HCT116 (cell line): ENCODE data around the gene RRAGB. TPM values are rescaled to one million over a fixed set of nuclear protein-coding genes. Genes with fewer than 3 reads are reported as not detected.

Experiments used
- ATAC-seq: fragments of 200-7000 bp; cut with Tn5 transposase; 2 replicates; pipeline ENCODE4 v1.9.1; 2020; ENCODE audit warnings: mild to moderate bottlenecking, moderate library complexity
- BruUV-seq: library from RNA; stranded (reverse); fragments of 400-500 nt; replicated peaks from 2 replicates; lab custom pipeline; 2021; lab: Mats Ljungman, UMichigan
- CTCF ChIA-PET: fragments of 300-600 bp; sonication (Branson Sonifier 250); formaldehyde crosslinking; loops from one replicate; lab custom pipeline; 2021; ENCODE audit warnings: antibody characterized with exemption; lab: Charles Lee
- POLR2A ChIA-PET: fragments of 300-600, 350-600 bp; sonication (Branson Sonifier 250); formaldehyde crosslinking; loops from one replicate; lab custom pipeline; 2021; ENCODE audit warnings: antibody characterized with exemption; lab: Charles Lee
- RAD21 ChIA-PET, 2 experiments: fragments of 300-600 bp; sonication (Branson Sonifier 250); formaldehyde crosslinking; loops; one replicate each; lab custom pipeline; 2023; ENCODE audit warnings: low total read pairs in 2 of 2; ENCODE audit not compliant: uncharacterized antibody in 2 of 2, unreplicated experiment in 2 of 2, low non-redundant PET in 1 of 2; lab: Charles Lee
- DNase-seq: peaks from one replicate; pipeline ENCODE4 v3.0.0-alpha.2; 2010; ENCODE audit warnings: low read depth, low spot score
- H2AFZ ChIP-seq: fragments of 200-600 bp; shearing (Covaris generic), sonication (generic); 2 replicates; pipeline ENCODE4 v1.6.1; 2017; ENCODE audit warnings: low read depth, mixed run types, mixed read lengths, antibody characterized with exemption, low read length; ENCODE audit not compliant: poor library complexity, severe bottlenecking
- H3K27ac ChIP-seq: 2 replicates; pipeline ENCODE4 v1.5.1; 2012; ENCODE audit warnings: low read depth, low read length
- H3K27me3 ChIP-seq: fragments of 200-600 bp; sonication (generic); 2 replicates; pipeline ENCODE4 v1.6.1; 2016; ENCODE audit warnings: mixed run types, low read length, mixed read lengths; ENCODE audit not compliant: insufficient read depth
- H3K36me3 ChIP-seq, 2 experiments: fragments of 200-500 bp in 1 of 2; fragments of 200-600 bp in 1 of 2; sonication (Bioruptor generic) in 1 of 2; sonication (generic) in 1 of 2; 2 replicates each; pipeline versions ENCODE4 v1.5.1 to v1.6.1; 2014 to 2016; ENCODE audit warnings: low read length in 2 of 2, inconsistent platforms in 1 of 2, mixed read lengths in 1 of 2, mixed run types in 1 of 2; ENCODE audit not compliant: insufficient read depth in 2 of 2, control insufficient read depth in 1 of 2
- H3K4me1 ChIP-seq, 2 experiments: fragments of 200-600 bp in 1 of 2; sonication (generic) in 1 of 2; 2 replicates each; pipeline versions ENCODE4 v1.5.1 to v1.6.1; 2012 to 2017; ENCODE audit warnings: low read length in 2 of 2, inconsistent platforms in 1 of 2, mild to moderate bottlenecking in 1 of 2, mixed read lengths in 1 of 2, mixed run types in 1 of 2, moderate library complexity in 1 of 2; ENCODE audit not compliant: insufficient read depth in 2 of 2, control insufficient read depth in 1 of 2
- H3K4me2 ChIP-seq: fragments of 200-600 bp; sonication (generic); 2 replicates; pipeline ENCODE4 v1.6.1; 2017; ENCODE audit warnings: mixed run types, low read length, mixed read lengths
- H3K4me3 ChIP-seq, 2 experiments: fragments of 200-600 bp in 1 of 2; sonication (generic) in 1 of 2; replicated peaks in 1 of 2; 2 replicates each; pipeline ENCODE4 v1.5.1; 2011 to 2016; ENCODE audit warnings: low read length in 2 of 2, control low read depth in 1 of 2, low read depth in 1 of 2, mild to moderate bottlenecking in 1 of 2, mixed read lengths in 1 of 2, mixed run types in 1 of 2
- H3K79me2 ChIP-seq: fragments of 200-600 bp; sonication (generic); 2 replicates; pipeline ENCODE4 v1.6.1; 2017; ENCODE audit warnings: mild to moderate bottlenecking, mixed run types, low read length, moderate library complexity, mixed read lengths; ENCODE audit not compliant: insufficient read depth
- H3K9ac ChIP-seq: fragments of 200-600 bp; sonication (generic); 2 replicates; pipeline ENCODE4 v1.6.1; 2016; ENCODE audit warnings: low read length, mixed read lengths
- H3K9me2 ChIP-seq: fragments of 200-600 bp; sonication (generic), shearing (Covaris generic); 2 replicates; pipeline ENCODE4 v1.6.1; 2017; ENCODE audit warnings: mixed run types, mild to moderate bottlenecking, moderate library complexity; ENCODE audit not compliant: insufficient read depth
- H3K9me3 ChIP-seq, 2 experiments: fragments of 200-500 bp in 1 of 2; fragments of 200-600 bp in 1 of 2; sonication (Bioruptor generic) in 1 of 2; sonication (generic) in 1 of 2; 2 replicates each; pipeline ENCODE4 v1.6.1; 2014 to 2017; ENCODE audit warnings: low read length in 2 of 2, mixed read lengths in 2 of 2, inconsistent platforms in 1 of 2, low read depth in 1 of 2, mild to moderate bottlenecking in 1 of 2, mixed run types in 1 of 2, moderate library complexity in 1 of 2; ENCODE audit not compliant: control insufficient read depth in 1 of 2, insufficient read depth in 1 of 2
- H4K20me1 ChIP-seq: fragments of 200-600 bp; sonication (generic), shearing (Covaris generic); 2 replicates; pipeline ENCODE4 v1.6.1; 2017; ENCODE audit warnings: mixed run types, mild to moderate bottlenecking, moderate library complexity; ENCODE audit not compliant: insufficient read depth
- CBX3 ChIP-seq: IDR thresholded peaks from 2 replicates; pipeline ENCODE4 v1.6.1; 2012; ENCODE audit warnings: low read depth
- CEBPB ChIP-seq: IDR thresholded peaks from 2 replicates; pipeline ENCODE4 v1.6.1; 2012; ENCODE audit warnings: low read depth
- EGR1 ChIP-seq: IDR thresholded peaks from 2 replicates; pipeline ENCODE4 v1.6.1; 2012; ENCODE audit warnings: low read depth
- ELF1 ChIP-seq: IDR thresholded peaks from 2 replicates; pipeline ENCODE4 v1.6.1; 2012; ENCODE audit warnings: low read depth, borderline replicate concordance
- EZH2 ChIP-seq: fragments of 200-600 bp; sonication (generic); IDR thresholded peaks from 2 replicates; pipeline ENCODE4 v1.6.1; 2017; ENCODE audit warnings: antibody characterized with exemption, mixed run types
- EZH2phosphoT487 ChIP-seq: fragments of 200-600 bp; IDR thresholded peaks from 2 replicates; pipeline ENCODE4 v1.6.1; 2018; ENCODE audit warnings: antibody characterized with exemption, borderline replicate concordance
- JUND ChIP-seq: IDR thresholded peaks from 2 replicates; pipeline ENCODE4 v1.6.1; 2012
- POLR2A ChIP-seq: IDR thresholded peaks from 2 replicates; pipeline ENCODE4 v1.7.0; 2011; ENCODE audit warnings: borderline replicate concordance; ENCODE audit not compliant: insufficient read depth, insufficient read length; ENCODE audit errors: extremely low read depth
- POLR2AphosphoS5 ChIP-seq: IDR thresholded peaks from 2 replicates; pipeline ENCODE4 v1.6.1; 2011; ENCODE audit warnings: mild to moderate bottlenecking, low read depth, low read length, moderate library complexity
- RAD21 ChIP-seq: IDR thresholded peaks from 2 replicates; pipeline ENCODE4 v1.6.1; 2012; ENCODE audit warnings: low read depth, mild to moderate bottlenecking
- REST ChIP-seq: IDR thresholded peaks from 2 replicates; pipeline ENCODE4 v1.6.1; 2012; ENCODE audit warnings: low read depth
- SP1 ChIP-seq: IDR thresholded peaks from 2 replicates; pipeline ENCODE4 v1.6.1; 2012; ENCODE audit warnings: low read depth
- SRF ChIP-seq: IDR thresholded peaks from 2 replicates; pipeline ENCODE4 v1.6.1; 2012; ENCODE audit warnings: low read depth
- TCF7L2 ChIP-seq: IDR thresholded peaks from 2 replicates; pipeline ENCODE4 v1.7.0; 2011; ENCODE audit warnings: borderline replicate concordance, inconsistent platforms; ENCODE audit not compliant: insufficient read depth, insufficient read length; ENCODE audit errors: extremely low read depth
- YY1 ChIP-seq: IDR thresholded peaks from 2 replicates; pipeline ENCODE4 v1.6.1; 2011; ENCODE audit warnings: low read length, low read depth, moderate library complexity, mild to moderate bottlenecking; ENCODE audit not compliant: insufficient replicate concordance; ENCODE audit errors: extremely low read depth
- ZFX ChIP-seq: fragments of 450-650 bp; IDR thresholded peaks from 2 replicates; pipeline ENCODE4 v1.6.1; 2017
- intact Hi-C: fragments of 100-400 bp; cut with micrococcal nuclease; formaldehyde crosslinking; loops from 2 replicates; pipeline ENCODE4 v1.10.0; 2022
- total RNA-seq: library from RNA; stranded (reverse); gene quantifications from one replicate; pipeline ENCODE4 v1.2.1, GENCODE V29; 2021; ENCODE audit not compliant: unreplicated experiment
- TF ChIP-seq, protein P1 (sequence below): IDR thresholded peaks from 2 replicates; pipeline ENCODE4 v1.6.1; 2011; ENCODE audit warnings: mild to moderate bottlenecking, low read length, moderate library complexity; ENCODE audit not compliant: insufficient replicate concordance; ENCODE audit errors: extremely low read depth
- TF ChIP-seq, protein P2 (sequence below): IDR thresholded peaks from 2 replicates; pipeline ENCODE4 v1.6.1; 2012
- TF ChIP-seq, protein P3 (sequence below), 3 experiments: fragments of 200-600 bp in 1 of 3; sonication (generic) in 1 of 3; IDR thresholded peaks in 2 of 3; conservative IDR thresholded peaks in 1 of 3; 2 replicates each; pipeline ENCODE4 v1.5.1; 2012 to 2017; ENCODE audit warnings: low read depth in 2 of 3, low read length in 2 of 3, antibody characterized with exemption in 1 of 3, borderline replicate concordance in 1 of 3, control low read depth in 1 of 3, mild to moderate bottlenecking in 1 of 3, mixed read lengths in 1 of 3, mixed run types in 1 of 3, moderate library complexity in 1 of 3; ENCODE audit not compliant: insufficient read depth in 1 of 3
- TF ChIP-seq, protein P4 (sequence below): IDR thresholded peaks from 2 replicates; pipeline ENCODE4 v1.6.1; 2012

The RRAGB gene
- total RNA-seq, 1 experiment from 2014 or later = 9.2 TPM

GRCh38 chrX:55758033-55758432 lies 40.5 kb downstream of the RRAGB start:
- Histone ChIP-seq H2AFZ (no peak overlapping the region), H3K9ac (no peak overlapping the region), H3K27ac (no peak overlapping the region), H3K36me3 (no peaks in the 10 kb centered on the region; a peak in 1 of 4 replicates), H3K79me2 (no peaks in the 10 kb centered on the region), H4K20me1 (no peaks in the 10 kb centered on the region), H3K9me2 (no peaks in the 10 kb centered on the region), H3K9me3 (no peaks in the 10 kb centered on the region), H3K4me3 (no peak overlapping the region), H3K4me1 (no peaks in the 10 kb centered on the region), H3K27me3 (no peaks in the 10 kb centered on the region), H3K4me2 (no peak overlapping the region)
- CTCF ChIA-PET = no interaction called here
- DNase-seq (no peak), ATAC-seq (no peak)
- POLR2A ChIA-PET = no interaction called here
- RAD21 ChIA-PET = no interaction called here
- intact Hi-C loops = no loop called here
- no TSS peak for BruUV-seq
- TF ChIP-seq POLR2AphosphoS5 (no peak), EZH2phosphoT487 (no peak), CEBPB (no peak), ZFX (no peak), JUND (no peak), EZH2 (no peak), SRF (no peak), RAD21 (no peak), EGR1 (no peak), REST (no peak), TCF7L2 (no peak), CBX3 (no peak), YY1 (no peak), SP1 (no peak), POLR2A (no peak), ELF1 (no peak)
- TF ChIP-seq, protein P1, sequence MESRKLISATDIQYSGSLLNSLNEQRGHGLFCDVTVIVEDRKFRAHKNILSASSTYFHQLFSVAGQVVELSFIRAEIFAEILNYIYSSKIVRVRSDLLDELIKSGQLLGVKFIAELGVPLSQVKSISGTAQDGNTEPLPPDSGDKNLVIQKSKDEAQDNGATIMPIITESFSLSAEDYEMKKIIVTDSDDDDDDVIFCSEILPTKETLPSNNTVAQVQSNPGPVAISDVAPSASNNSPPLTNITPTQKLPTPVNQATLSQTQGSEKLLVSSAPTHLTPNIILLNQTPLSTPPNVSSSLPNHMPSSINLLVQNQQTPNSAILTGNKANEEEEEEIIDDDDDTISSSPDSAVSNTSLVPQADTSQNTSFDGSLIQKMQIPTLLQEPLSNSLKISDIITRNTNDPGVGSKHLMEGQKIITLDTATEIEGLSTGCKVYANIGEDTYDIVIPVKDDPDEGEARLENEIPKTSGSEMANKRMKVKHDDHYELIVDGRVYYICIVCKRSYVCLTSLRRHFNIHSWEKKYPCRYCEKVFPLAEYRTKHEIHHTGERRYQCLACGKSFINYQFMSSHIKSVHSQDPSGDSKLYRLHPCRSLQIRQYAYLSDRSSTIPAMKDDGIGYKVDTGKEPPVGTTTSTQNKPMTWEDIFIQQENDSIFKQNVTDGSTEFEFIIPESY = no peak
- TF ChIP-seq, protein P2, sequence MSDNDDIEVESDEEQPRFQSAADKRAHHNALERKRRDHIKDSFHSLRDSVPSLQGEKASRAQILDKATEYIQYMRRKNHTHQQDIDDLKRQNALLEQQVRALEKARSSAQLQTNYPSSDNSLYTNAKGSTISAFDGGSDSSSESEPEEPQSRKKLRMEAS = no peak
- TF ChIP-seq, protein P3, sequence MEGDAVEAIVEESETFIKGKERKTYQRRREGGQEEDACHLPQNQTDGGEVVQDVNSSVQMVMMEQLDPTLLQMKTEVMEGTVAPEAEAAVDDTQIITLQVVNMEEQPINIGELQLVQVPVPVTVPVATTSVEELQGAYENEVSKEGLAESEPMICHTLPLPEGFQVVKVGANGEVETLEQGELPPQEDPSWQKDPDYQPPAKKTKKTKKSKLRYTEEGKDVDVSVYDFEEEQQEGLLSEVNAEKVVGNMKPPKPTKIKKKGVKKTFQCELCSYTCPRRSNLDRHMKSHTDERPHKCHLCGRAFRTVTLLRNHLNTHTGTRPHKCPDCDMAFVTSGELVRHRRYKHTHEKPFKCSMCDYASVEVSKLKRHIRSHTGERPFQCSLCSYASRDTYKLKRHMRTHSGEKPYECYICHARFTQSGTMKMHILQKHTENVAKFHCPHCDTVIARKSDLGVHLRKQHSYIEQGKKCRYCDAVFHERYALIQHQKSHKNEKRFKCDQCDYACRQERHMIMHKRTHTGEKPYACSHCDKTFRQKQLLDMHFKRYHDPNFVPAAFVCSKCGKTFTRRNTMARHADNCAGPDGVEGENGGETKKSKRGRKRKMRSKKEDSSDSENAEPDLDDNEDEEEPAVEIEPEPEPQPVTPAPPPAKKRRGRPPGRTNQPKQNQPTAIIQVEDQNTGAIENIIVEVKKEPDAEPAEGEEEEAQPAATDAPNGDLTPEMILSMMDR (IDR thresholded peaks at IDR 0.05 in 2 of 3, conservative IDR thresholded peaks at IDR 0.05 in 1 of 3; ENCODE audit: borderline replicate concordance in 1 of 3, insufficient read depth in 1 of 3, low read depth in 2 of 3, low read length in 2 of 3) = no peak
- TF ChIP-seq, protein P4, sequence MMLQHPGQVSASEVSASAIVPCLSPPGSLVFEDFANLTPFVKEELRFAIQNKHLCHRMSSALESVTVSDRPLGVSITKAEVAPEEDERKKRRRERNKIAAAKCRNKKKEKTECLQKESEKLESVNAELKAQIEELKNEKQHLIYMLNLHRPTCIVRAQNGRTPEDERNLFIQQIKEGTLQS = no peak
